Measurements from ENCODE around the gene B3GNT9.
"Not testable (repeated sequence)": the region's sequence is repeated elsewhere in the genome, so short reads cannot be mapped to it uniquely, and the experiment has no call there.

Gene B3GNT9

DNA sequence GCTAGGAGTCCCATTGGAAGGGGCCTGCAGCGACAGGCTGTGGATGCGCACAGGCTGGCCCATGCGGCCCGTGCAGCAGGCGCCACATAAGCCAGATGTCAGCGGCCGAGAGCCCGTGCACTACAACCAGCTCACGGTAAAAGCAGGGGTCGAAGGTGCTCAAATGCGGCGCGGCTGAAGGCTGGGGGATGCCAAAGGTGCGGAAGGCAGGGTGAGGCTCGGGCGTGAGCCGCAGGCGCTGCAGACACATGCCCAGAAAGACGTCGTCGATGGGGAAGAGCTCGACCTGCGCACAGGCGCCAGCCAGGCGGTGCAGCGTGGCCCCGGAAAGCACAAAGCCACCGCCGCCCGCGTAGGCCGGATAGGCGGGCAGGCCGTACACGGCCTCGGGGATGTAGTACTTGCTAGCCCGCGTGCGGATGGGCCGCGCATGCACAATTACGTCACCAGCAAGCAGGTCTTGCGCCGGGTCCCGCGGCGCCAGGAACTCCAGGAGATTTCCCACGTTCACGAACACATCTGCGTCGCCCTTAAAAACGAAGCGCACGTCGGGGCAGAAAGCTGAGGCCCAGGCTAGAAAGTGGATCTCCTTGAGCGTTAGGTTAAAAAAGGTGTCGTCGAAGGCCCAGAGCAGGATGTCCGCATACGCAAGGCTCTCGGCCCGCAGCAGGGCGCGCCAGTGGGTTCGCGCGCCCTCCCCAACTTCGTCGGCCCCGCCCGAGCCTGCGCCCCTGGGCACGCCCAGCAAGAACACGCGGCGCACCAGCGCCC is 1.3 kb downstream of the B3GNT9 start:
- FAIRE-seq = no peak

DNA sequence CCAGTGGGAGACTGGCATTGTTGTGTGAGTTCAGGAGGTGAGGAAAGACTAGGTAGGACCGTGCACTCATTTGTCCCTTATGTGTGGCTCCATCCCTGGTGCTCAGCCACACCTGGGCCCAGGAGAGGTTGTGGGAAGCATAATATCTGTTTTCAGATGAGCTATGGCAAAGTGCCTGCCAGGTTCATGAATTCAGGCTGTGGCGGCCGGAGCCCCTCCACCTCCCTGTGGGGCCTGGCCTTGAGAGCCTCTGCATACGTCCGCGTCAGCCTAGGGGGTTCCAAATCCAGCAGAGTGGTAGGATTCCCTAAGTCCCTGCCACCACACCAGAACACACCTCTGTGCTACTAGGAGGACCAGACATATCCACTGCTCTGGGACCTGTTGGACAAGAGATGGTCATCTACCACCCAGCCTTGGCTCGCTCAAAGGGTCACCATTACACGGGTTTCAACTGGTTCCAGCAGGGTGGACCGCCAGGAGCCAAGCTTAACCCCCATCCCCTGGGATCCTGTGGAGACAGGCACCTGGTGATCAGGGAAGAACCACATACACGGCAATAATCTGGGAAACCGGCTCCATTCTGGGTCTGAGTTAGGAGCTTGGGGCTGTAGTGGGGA is 2.0 kb downstream of the B3GNT9 start:
- FAIRE-seq = no peak

DNA sequence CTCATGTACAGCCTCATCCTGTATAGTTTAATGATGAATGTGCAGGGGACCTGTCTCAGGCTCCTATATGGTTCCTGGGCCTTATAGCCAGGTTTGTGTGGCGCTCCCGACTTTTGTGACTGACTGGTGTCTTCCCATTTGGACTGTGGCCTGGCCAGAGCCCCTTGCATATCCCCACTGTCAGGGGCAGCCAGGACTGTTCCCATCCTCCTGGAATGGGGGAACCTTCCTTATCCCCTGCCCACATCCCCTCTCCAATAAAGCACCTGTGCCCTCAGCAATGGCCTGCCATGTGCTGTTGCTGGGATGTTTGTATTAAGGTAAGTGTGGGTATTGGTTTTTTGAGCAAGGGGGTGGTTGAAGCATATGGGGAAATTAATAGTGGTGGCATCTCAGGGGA is 2.6 kb downstream of the B3GNT9 start:
- FAIRE-seq = no peak

DNA sequence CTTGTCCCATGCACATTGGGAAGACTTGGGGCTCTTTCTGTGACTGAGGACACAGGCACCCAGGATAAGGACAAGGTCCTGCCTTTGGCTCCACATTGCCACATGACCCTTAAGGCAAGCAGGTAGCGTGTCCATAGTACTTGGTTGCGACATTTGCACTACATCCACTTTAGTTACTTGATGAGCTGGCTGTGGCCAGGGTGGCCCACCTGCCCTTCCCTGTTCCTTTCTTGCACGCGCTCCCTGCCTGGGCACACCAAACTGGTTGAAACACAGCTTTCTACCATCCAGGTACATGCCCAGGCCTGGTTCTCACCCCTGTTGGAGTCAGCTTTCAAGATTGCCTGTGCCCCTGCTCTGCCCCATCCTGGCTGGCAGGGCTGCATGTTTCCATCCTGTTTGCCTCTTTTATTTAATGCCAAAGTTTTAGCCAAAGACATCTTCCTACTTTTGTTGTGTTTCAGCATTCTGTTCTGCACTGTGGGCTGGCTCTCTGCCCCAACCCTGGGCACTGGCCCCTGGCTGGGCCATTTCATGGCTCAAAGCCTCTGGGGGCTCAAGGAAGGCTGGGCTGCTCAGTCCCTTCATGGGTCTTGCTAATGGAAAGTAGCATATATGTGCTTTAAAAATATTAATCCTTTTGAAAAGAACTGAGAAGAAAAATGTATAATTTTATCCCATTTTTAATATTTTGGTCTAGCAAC is 3.2 kb downstream of the B3GNT9 start:
- FAIRE-seq = no peak

DNA sequence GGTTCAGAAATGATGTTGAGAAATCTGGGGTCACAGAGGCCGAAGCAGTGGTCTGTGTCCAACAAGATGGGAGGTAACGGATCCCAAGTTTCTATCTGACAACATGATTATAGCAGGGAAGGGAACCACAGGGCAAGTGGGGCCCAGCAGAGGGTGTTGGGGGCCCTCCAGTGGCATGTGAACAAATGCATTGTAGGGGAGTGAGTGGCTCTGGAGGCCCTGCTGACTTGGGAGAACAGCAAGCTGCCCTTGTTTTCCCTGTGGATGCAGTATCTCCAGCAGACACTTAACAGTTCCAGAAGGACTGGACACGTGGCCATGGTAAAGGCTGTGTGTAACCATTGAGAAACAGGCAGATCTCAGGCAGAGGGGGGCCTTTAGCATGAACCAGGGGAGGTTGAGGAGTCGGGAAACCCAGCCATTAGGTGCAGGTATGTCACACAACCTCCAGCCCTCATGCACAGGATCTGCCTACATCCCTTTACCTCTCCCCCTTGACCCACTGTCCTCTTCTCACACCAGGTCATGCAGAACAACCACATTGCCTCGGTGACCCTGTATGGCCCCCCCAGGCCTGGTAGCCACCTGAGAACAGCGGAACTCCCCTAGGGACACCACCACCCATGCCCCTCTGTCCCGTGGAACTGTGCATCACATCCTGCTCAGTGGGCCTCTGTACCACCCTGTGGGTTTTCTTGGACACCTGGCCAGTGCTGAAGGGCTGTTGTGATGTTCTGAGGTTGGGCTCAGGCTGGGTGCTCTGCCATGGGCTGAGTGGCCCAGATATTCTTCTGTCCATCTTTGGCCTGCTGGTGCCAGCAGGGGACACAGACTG is 4.1 kb downstream of the B3GNT9 start:
- FAIRE-seq = no peak

DNA sequence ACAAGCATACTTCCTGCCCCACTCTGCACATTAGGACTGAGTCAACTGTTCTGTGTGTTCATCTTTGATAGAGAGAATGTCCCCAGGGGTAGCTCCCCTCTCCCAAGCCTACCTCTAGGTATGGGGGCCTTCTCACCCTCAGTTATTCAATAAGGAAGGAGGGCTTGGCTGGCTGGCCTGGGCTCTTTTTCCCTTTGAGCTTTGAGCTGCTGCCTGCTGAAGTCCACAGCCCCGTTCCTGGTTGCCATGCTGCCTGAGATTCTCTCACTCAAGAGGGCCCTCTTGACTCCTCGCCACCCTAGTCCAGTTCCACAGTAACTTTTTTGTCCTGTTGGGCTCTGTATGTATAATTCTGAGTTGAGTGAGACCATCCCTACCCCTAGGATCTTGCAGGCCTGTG is 5.1 kb downstream of the B3GNT9 start:
- FAIRE-seq = no peak

DNA sequence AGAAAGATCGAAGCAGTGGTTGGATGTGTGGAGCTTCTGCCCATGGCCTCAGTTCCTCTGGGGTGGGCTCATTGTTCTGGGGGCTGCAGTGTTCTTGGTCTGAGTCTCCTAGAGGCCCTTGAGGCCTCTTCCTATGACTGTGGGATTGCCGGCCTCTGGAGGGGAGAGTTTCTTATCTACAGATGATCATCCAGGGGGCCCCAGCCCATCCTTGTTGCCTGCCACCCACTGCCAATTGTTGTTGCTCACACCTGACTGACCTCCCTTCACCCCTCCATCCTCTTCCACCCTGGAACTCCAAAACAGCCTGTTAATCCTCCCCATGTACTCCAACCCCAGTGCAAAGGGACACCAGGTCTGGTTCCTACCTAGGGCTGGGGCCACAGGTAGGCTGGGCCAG is 5.9 kb downstream of the B3GNT9 start:
- FAIRE-seq = no peak

DNA sequence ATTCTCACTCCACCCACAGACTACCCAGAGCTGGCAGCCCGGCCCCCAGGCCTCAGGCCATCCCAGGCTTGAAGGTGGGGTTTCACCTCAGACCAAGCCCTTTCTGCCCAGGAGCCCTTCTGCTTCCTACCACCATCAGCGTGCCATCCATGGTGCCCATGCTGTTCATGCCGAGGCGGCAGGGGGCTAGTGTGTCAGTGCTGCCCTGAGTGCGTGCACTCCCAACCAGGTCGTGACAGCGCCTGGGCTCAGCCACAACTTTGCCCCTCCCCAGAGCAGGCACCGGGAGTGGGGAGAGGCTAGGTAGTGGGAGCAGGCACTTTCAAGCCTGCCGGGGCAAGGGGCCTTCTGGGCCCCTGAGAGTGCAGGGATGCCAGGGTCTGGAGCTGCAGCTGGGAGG is 8.5 kb downstream of the B3GNT9 start:
- FAIRE-seq = no peak

DNA sequence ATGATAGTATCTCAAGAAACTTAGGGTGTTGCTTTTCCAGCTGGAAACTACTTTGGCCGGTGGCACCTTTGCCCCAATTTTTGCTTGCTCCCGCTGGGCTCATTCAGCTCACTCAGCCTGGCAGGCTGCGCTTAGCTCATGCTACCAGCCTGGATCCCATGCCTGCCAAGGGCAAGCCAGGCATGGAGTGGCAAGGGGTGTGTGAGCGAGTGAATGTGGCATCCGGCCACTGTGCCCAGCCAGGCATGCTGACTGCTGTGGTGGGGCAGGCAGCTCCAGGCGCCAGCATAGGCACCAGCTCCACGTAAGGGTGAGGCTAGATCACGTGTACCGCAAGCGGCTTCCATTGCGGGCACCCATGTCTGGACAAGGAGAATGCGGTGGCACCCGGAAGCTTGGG is 9.4 kb downstream of the B3GNT9 start:
- FAIRE-seq = no peak

DNA sequence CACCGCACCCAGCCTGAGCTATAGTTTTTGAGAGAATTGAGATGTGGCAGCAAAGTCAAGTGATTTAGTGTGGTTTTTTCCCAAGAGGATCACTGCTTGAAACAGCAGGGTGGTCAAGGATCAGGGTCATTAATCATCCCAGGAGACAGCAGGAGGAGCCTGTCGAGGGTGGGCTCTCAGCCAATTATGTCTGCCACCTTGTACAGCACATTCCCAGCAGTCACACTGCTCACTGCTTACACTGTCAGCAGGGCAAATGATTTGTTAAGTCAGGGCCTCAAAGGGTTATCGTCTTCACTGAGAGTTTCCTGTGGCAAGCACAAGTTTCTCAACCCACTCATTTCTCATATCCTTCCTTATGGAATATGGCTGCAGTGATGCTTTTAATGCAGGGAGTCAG is 13.2 kb downstream of the B3GNT9 start:
- no peak for FAIRE-seq

DNA sequence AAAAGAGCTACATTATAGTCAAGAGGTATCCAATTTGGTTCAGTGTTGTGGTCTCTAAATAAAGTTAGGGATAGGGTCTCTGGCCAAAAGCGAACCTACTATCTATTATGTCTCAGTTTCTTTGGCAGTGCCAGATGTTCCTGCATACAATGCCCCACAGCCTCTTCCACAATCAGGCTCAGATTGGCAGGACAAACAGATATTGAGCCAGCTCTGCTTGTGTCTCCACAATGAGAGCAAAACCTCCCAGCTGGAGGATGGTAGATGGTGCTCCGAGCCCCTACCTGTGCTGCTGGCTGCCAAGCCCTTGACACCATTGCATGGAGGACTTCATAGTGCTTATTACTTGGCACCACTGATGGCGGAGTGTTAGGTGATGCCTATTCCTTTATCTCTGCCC is 21.4 kb downstream of the B3GNT9 start:
- FAIRE-seq = no peak

DNA sequence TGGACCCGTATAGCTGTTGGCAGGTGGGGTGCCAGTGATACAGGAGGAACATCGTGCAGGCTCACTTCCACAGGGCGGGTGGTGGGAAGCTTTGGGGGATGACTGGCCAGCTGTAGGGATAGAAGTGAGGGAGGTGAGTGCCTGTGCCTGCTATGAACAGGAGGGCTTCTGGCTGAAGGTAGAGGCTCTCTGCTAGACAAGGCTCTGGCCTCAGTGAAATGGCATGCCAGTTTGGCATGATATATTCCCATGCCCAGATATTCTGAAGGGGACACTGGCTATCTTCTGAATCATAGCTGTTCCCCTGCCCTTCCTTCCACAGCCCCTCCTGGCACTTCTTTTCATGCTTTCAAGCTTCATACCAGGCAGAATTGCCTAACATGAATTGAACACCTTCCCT is 21.9 kb downstream of the B3GNT9 start:
- FAIRE-seq = no peak

DNA sequence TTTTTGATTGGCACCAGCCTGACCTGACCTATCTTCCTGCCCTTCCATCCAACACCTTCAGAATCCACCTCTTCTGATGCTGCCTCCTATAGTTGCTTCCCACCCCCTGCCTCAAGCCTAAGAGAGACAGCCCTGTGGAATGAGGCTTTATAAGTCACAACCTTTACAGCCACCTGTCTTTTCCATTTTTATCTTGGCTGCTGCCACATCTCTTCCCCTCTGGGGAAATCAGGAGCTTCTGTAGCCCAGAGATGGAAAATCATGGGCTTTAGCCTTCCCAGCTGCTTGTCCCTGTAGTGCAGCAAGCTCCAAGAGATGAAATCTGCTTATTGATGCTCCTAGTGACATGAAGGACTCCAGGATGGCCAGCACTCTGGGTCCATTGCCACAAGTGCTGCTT is 22.4 kb downstream of the B3GNT9 start:
- FAIRE-seq = no peak

DNA sequence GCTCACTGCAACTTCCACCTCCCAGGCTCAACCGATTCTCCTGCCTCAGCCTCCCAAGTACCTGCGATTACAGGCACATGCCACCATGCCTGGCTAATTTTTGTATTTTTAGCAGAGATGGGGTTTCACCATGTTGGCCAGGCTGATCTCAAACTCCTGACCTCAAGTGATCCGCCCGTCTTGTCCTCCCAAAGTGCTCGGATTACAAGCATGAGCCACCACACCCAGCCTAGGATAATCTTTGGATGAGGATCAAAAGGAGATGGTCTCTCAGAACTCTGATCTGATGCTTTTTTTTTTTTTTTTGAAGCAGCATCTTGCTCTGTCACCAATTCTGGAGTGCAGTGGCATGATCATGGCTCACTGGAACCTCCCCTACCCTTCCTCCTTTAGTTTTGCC is 28.0 kb downstream of the B3GNT9 start:
- not testable (repeated sequence) for FAIRE-seq

DNA sequence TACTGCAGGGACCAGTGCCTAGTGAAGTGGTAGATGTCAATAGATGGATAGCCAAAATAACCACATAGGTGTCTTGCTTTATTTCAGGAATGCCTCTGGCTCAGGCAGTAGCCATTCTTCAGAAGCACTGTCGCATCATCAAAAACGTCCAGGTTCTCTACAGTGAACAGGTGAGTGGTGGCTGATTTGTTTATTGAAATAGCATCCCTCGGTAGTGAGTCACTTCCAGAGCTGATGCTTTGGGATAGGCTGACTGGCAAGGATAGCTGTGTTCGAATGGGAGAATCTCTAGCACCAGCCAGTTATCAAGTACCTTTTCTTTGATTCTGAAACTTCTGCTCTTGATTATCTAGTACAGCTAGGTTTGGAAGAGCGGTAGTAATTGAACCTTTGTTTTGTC is 30.8 kb downstream of the B3GNT9 start:
- FAIRE-seq = no peak

DNA sequence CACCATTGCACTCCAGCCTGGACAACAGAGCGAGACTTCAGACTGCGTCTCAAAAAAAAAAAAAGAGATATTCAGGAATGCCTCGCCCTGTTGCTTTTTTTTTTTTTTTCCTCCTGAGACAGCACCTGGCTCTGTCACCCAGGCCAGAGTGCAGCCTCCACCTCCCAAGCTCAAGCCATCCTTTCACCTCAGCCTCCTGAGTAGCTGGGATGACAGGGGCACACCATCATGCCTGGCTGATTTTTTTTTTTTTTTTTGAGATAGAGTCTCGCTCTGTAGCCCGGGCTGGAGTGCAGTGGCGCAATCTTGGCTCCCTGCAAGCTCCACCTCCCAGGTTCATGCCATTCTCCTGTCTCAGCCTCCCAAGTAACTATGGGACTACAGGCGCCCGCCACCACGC is 33.1 kb downstream of the B3GNT9 start:
- no peak for FAIRE-seq

DNA sequence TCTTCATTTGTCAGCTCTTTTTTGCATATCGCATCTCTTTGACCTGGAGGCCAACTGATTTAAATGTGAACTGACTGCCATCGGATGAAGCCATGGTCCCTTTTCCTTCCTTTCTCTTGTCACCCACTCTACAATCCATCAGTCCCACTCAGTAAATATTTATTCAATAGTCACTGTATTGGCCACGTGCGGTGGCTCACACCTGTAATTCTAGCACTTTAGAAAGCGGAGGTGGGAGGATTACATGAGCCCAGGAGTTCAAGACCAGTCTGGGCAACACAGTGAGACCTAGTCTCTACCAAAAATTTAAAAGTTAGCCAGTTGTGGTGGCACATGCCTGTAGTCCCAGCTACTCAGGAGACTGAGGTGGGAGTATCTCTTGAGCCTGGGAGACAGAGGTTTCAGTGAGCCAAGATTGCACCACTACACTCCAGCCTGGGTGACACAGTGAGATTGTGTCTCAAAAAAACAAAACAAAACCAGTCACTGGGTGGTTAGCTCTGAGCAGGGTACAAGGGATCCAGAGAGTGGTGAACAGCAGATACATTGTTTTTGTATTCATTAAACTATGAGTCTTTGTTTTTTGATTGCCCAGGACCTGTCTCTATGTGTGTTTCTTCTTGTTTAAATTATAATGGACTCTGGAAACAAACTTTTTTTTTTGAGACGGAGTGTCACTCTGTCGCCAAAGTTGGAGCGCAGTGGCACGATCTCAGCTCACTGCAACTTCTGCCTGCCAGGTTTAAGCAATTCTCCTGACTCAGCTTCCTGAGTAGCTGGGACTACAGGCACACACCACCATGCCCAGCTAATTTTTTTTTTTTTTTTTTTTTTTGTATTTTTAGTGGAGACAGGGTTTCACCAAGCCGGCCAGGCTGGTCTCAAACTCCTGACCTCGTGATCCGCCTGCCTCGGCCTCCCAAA is 34.1 kb downstream of the B3GNT9 start:
- FAIRE-seq = no peak

DNA sequence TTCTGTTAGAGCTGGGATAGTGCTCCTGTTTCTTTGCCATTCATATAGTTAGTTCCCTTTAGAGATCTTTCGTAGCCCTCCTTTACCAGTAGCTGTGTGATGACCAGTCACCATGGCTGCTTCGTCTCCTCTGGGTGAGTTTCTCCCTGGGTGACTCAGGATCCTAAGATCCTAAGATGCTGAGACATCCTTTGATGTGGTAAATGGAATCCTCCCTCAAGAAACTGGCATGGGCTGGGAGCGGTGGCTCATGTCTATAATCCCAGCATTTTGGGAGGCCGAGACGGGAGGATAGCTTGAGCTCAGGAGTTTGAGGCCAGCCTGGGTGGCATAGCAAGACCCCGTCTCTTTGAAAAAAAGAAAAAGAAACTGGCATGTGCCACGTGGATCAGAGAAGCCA is 35.2 kb downstream of the B3GNT9 start:
- no peak for FAIRE-seq

DNA sequence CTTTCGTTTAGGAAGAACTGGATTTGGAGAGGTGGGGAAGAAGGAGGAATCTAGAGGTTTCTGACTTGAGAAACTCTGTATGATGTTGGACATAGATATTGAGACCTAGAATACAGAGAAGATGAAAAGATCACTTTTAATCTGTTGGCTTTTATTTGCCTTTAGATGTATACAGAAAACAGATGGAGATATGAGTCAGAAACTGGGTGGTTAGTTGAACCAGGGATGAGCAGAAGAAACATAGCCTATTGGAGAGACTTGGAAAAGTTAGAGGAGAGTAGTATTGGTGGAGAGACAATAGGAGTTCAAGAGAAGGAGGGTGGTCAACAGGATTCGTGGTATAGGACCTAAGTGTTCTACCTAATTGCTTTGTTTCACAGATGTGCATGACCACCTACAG is 36.0 kb downstream of the B3GNT9 start:
- no peak for FAIRE-seq

DNA sequence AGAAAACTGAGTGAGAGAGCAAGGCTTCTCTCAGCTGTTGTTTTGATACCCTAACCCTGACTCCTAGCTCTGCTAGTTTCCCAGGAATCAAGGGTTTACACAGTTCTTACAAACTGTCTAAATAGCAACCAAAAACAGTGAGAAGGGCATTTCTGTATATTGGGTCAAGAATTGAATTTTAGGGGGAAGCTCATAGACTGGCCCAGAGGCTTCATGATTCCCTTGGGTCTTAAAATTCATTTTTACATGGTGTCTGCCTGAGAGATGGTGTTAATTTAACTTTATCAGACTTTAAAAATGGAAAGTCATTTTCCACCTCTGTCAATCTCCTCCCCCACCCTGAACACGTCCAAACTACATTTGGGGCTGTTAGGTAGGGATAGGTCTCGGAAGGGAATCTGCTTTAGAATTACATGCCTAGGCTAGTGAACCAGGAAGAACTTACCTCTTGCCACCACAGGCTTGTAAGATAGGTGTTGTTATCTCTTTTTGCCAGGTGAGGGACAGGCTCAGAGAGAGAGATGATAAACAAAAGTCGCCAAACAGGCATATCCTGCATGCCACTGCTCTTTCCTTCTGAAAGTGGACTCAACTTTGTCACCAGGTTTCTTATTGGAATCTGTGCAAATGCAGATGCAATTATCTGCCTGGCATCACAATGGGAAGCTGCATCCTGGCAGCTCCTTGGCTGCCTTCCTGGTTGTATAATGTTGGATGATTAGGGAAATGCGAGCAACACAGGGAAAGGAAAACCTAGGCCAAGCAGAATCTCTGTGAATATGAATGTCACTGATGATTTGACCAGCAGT is 38.0 kb downstream of the B3GNT9 start:
- FAIRE-seq = no peak

DNA sequence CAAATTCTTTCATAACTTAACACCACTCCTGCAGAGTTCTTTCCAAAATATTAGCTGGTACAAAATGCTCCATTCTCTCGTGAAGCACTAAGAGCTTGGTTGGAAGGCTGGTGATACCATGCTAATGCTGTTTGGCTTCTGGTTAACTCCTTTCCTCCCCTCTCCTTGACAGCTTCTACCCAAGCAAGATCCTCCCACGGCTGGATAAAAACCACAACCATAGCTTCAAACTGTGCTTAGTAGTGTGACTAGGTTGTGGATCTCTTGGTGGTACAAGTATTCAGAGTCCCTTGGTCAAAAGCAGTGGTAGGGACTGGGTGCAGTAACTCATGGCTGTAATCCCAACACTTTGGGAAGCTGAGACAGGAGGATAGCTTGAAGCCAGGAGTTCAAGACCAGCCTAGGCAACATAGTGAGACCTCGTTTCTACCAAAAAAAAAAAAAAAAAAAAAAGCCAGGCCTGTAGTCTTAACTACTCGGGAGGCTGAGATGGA is 38.8 kb downstream of the B3GNT9 start:
- no peak for FAIRE-seq

Measured in G401.6 (cell line).